ENCODE results near the gene IGFBP5.

IGFBP5 gene

DNA sequence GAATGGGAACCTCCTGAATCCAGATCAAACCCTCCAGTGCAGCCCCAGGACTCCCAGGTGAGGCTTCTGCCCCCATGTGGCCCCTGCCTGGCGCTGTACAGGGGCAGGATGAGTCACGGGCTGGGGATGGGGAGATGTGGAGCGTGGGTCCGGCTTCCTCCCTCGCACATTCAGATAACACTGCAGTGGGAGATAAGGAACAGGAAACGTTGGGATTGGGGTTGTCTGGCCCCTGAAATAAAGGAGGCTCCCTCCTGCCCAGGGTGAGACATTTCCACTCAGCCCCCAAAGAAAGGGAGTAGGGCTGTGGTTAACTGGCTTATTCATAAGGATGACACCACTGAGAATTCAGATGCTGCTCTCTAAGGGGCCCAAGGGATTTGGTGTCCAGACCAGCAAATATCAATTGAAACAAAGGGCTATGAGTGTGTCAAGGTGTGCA is 30.7 kb downstream of the IGFBP5 start:
- no peak for DNase-seq (ENCODE audit: low read depth)

DNA sequence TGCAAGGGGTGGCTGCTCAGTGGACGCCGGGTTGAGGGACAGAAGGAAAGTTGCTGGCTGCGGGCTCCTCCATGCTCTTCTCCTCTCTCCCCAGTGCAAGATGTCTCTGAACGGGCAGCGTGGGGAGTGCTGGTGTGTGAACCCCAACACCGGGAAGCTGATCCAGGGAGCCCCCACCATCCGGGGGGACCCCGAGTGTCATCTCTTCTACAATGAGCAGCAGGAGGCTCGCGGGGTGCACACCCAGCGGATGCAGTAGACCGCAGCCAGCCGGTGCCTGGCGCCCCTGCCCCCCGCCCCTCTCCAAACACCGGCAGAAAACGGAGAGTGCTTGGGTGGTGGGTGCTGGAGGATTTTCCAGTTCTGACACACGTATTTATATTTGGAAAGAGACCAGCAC is 31.5 kb downstream of the IGFBP5 start:
- DNase-seq (ENCODE audit: low read depth): no peak

DNA sequence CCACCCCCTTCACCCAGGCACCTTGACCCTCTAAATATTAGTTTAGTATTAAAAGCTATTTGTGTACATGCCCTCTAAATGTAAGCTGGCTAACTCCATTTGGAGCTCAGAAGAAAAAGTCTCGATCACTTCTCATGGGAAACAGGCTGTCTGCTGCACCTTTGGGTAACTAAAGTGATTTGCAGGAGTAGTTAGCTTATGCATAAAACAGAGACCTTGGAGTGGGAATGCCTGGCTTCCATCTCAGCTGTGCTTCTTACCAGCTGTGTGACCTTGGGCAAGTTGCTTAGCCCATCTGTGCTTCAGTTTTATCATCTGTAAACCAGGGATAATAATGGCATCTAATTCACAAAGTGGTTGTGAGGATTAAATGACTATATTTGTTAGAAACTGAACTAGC is 32.2 kb downstream of the IGFBP5 start:
- DNase-seq (ENCODE audit: low read depth): no peak

DNA sequence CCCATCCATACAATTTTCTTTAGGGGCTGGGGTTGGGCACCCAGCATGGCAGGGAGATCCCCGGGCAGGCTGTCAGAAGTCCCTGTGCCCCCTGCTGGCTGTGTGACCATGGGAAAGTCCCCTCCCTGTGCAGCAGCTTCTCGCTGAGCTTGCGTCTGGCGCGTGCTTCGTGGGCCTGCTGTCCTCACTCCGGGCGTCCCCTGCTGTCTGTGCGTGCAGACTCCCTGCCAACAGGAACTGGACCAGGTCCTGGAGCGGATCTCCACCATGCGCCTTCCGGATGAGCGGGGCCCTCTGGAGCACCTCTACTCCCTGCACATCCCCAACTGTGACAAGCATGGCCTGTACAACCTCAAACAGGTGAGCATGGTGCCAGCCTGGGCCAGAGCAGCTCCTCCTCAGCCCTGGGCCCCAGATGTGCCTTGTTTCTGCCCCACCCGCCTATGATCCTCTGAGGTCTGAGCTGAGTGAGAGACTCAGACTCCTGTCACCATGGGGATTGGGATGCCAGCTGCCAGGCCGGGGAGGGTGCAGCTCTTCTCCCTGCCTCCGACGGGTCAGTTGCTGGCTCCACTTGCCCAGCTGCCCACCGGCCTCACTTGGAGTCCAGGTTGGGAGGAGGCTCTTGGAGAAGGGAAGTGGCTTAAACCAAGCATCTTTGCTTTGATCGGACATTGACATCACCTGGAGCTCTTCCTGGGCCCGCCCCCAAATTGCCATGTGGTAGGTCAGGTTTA is 33.5 kb downstream of the IGFBP5 start:
- no peak for DNase-seq (ENCODE audit: low read depth)

DNA sequence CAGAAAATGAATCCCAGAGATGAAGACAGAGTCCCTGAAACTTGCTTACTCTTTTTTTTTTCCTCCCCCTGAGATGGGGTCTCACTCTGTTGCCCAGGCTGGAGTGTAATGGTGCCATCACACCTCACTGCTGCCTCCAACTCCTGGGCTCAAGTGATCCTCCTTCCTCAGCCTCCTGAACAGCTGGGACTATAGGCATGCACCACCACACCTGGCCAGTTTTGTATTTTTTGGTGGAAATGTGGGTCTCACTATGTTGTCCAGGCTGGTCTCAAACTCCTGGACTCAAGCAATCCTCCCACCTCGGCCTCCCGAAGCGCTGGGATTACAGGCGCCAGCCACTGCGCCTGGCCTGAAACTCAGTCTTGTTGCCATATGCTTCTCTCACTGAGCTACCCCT is 34.3 kb downstream of the IGFBP5 start:
- no peak for DNase-seq (ENCODE audit: low read depth)

DNA sequence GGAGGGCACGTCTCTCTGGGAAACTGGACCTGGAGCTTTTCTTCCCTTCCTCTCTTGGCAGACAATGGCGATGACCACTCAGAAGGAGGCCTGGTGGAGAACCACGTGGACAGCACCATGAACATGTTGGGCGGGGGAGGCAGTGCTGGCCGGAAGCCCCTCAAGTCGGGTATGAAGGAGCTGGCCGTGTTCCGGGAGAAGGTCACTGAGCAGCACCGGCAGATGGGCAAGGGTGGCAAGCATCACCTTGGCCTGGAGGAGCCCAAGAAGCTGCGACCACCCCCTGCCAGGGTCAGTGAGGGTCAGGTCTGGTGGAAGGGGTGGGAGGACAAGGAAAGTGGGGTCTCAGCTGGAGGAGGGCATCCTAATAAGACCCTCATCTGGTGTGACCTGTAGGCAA is 34.9 kb downstream of the IGFBP5 start:
- no peak for DNase-seq (ENCODE audit: low read depth)

DNA sequence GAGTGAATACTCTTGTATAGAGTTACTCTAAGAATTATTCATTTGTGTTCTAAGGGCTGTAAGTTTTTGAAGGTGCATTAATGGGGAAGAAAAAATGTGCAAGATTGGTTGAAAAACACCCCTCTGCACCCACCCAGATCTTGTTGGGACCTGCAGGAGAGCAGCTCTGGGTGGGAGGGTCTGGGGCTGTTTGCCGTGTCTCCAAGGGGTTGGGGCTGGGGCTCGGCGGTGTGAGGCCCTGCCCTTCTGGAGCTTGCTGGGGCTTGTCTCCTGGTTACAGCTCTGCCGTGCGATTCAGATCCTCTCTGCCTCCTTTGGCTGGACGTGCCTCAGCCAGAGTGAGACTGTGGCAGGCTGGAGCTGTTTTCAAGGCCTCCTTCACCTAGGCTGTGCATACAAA is 36.1 kb downstream of the IGFBP5 start:
- DNase-seq (ENCODE audit: low read depth): no peak

DNA sequence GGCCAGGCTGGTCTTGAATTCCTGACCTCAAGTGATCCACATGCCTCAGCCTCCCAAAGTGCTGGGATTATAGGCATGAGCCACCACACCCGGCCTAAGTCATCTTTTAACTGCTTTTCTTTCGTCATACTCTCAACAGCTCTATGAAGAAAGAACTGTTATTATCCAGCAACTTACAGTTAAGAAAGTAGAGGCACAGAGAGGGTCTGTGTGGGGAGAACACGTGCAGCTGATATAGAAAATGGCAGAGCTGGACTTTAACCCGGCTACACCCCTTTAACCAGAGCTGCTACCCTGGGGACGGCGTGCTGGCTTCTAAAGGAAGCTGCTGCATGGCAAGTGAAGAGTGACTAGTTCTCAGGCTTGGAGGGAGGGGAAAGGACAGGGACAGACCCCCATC is 36.6 kb downstream of the IGFBP5 start:
- DNase-seq (ENCODE audit: low read depth): no peak

DNA sequence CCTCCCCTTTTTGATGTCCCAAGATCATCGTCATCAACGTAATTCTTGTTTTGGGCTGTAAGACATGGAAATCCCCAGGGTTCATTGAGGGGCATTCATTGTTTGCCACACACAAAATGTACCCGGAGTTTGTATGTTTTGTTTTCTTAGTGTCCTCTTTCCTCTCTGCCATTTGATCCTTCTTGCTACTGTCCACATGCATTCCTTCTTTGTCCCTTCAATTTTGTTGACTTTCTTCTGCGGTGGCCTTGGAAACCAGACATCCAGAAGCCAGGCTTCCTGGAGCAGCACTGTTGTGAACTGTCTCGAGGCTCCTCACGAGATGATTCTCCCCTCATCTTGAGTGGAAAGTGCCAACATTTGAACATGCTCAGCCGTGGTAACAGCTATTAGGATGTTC is 37.4 kb downstream of the IGFBP5 start:
- DNase-seq (ENCODE audit: low read depth): no peak

DNA sequence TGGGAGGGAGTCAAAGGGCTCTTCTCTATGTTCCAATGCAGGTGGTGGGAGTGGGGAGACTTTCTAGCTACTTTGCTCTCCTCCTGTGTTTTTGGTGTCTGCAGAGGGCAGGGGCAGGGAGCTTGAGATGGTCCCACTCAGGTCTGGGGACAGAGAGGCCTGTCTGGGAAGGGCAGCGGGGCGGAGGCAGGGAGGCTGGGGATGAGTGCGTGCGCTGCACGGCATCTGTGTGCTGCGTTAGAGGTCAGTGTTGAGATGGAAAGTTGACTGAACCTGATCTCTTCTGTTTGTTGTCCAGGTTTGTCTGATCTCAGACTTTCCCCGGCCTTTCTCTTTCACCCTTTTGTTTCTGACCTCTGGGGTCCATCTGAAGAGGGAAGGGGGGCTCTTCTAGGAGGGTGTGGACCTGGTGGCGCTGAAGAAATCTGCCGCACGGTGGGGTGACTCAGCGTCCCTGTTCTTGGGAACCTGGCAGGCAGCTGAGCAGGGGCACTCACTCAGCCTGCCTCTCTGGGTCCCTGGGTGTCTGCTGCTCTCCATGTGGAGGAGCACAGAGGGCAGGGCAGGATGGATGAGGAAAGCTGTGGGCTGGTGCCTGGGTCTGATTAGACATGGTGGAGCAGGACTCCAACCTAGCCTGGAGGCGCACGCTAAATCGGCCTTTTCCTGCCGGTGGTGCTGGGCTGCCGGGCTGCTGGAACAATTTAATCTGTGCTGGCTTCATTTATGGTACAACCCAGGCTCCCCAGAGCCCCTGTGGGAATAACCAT is 38.1 kb downstream of the IGFBP5 start:
- DNase-seq (ENCODE audit: low read depth): no peak

DNA sequence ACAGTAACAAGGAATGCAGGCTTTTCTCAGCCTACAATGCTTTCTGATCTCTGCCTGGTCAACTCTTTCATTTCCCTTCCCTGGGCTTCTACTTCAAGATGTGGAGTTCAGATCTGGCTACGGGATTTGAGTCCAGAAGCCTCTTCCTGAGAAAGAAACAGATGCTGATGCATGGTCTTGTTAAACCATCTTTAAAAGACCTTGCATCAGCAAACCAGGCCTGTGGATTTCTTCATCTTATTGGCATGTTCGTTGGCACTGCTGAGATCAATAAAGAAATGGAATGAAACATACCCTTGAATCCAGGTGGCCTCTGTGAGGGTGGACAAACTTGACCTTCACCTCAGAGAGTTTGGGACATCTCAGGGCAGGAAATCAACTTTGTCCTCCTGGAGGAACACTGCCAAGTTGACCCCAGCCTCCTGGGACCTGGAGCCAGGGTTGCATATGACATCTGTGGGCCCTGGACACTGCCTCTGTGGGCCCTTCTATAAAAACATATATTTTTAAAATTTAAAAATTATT is 40.8 kb downstream of the IGFBP5 start:
- DNase-seq (ENCODE audit: low read depth): no peak

DNA sequence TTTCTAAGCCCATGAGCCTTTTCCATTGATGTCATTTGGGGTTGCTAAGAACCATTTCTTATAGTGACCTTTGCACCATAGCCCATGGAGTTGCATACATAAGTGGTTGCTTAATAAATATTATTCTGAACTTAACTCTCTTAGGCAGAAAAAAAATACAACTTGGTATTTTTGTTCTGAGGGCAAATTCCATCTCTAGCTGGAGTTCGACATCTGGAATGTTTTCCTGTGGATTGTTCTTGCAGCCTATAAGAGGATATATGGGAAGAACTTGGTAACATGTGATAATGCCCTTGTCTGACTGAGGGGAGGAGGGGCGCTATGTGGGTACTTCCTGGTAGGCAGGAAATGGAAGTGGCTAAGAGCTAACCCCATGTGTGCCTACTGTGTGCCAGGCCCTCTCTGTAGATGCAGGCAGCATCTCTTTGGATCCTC is 41.4 kb downstream of the IGFBP5 start:
- DNase-seq (ENCODE audit: low read depth): no peak

DNA sequence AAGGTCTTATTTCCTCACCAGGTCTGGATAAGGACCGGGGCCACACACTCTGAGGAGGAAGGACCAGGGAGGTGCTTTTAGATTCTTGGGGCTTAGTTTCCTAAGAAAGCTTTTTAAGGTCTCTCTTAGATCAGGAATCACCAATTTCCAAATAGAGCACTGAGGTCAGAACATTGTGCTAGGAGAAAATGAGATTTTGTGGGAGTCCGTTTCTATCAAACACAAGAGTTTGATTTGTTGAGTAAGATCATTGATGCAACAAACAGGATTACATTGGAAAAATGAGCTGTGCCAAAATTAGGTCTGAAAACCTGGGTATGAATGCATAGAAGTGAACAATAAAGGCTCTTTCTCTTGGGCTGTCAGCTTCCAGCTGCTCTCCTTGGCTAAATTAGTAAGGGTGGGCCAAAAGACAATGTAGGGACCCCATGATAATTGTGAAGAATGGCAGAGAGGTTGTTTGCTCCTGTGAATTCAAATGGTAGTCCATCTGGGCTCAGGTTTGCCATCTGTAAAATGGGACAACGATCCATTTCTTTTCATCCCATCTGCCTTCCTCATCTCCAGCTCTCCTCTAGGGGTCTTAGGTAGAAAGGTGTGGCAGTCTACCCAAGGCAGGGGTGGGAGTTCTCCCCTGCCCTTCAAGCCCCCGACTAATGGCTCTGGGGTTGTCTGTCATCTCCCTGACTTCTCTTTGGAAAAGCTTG is 42.1 kb downstream of the IGFBP5 start:
- DNase-seq (ENCODE audit: low read depth): no peak

DNA sequence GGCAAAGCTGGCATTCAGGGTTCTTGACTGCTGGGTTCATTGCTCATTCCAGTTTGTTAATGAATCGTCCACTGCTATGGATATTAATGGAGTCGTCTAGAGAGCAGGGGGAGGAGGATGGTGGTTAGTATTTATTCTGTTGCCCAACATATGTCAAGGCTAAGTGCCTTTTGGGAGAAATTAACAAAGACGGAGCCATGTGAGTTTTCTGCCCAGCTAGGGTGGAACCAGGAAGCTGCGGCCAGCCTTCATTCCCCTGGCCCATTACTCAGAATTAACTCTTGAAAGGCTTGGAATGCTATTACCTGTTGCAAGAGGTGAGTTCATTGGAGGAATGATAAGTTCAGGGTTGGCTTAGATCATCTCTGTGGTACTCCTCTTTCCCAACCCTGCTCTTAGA is 42.8 kb downstream of the IGFBP5 start:
- no peak for DNase-seq (ENCODE audit: low read depth)

DNA sequence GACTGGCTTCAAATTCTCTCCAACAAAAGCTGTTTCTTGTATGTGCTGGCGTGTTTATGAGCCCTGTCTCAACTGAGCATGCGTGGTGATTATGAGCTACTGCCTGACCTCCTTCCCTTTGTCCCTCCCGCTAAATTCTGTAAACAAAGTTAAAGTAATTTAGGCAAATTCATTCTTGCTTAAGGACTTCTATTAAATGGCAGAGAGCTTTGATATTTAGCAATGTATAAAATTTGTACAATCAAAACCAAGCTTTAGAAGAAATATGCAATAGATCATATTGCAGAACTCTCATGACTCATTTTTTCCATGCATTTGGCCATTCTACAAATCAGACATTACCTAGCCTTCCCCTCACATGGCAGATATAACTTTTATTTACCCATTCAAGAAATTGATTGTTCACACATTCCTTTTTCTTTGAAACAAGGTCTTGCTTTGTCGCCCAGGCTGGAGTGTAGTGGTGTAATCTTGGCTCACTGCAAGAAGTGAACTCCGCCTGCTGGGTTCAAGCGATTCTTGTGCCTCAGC is 43.9 kb downstream of the IGFBP5 start:
- DNase-seq (ENCODE audit: low read depth): no peak

DNA sequence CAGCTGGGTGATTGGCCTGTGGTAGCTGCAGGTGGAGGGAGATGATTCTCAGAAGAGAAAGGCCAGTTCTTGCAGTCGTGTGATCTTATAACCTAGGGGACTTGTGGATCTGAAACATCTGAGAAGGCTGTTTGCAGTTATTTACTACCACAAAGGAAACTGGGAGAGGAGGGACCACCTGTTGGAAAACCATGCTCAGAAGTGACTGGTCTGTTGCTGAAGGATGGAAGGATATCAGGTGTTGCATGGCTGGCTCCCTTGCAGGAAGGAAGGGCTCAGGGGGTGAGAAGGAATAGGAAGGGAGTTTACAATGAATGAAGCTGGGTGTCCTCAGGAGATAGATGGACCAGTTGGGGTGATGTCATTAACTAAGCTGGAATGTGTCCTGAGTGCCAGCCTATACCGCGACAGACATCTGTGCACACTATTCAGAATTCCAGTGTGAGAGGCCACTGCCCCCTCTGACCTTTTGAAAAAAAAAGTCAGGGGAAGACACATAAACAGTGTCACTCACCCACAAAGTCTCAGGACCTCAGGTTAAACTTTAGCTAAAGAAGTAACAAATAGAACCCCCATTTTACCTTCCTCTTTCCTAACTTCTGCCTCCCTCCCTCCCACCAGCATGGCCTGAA is 44.6 kb downstream of the IGFBP5 start:
- DNase-seq (ENCODE audit: low read depth): no peak

DNA sequence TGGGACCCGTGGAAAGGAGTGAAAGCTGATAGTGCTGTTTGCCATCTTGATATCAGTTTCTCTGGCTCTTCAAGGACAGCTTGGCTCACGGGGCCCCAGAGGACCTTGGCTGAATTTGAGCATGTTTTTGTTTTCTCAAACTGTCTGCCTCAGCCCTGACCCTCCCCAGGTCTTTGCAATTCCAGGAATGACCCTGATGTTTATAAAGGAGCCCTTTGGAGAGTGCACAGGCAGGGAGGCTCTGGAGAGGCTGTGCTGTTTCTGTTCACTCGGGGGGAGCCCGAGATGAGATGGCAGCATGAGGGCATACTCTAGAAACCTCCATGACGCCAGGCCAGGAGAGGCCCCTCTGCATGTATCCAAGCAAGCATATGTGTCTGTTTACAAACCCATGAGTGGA is 45.8 kb downstream of the IGFBP5 start:
- DNase-seq (ENCODE audit: low read depth): no peak

DNA sequence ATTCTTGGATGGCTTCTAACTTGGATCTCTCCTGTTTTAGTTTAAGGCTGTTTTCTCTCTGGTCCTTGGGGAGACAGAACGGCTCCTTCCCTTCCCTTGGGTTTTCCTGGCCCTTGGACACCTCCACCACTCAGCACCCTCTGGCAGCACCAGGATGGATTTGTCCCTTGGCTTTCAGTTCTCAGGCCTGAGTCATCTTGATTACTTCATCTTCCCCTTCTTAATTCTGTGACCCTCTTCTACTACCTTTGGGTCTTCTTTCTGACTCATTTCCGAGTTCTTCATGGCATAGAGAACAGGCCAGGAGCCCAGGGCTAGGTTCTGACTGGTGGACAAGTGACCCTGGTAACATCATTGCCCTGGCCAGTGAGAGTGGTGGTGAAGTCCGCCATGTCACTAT is 47.2 kb downstream of the IGFBP5 start:
- no peak for DNase-seq (ENCODE audit: low read depth)

DNA sequence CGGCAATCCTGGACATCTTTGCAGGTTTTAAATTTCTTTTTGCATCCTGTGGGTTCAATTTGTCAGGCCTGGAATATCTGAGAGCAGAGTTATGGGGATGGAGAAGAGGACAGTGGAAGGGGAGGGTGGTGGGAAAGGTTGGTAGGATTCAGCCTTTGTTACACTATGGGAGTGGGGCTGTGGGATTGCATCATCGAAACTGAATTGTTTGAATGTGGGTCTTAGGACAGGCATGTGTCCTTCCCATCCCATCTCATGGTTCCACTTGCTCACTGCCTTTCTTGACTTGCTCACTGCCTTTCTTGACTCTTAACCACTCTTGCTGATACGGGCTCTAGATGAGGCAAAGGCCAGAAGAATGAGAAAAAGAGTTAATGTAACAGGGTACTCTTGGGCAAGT is 49.2 kb downstream of the IGFBP5 start:
- no peak for DNase-seq (ENCODE audit: low read depth)

DNA sequence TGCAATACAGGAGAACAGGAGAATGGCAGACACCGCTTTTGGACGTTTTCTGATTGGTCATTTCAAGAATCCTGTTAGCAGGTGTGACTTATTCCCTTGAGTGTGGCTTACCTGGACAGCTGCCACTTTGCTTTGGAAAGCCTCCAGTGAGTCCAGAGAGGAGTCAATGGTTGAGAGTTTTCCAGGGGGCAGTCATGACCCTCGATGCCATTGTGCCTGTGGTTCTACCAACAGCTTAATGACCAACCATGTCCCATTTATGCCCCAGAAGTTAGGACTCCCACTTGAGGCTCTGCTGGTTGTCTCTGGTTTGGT is 49.8 kb downstream of the IGFBP5 start:
- DNase-seq (ENCODE audit: low read depth): no peak

DNA sequence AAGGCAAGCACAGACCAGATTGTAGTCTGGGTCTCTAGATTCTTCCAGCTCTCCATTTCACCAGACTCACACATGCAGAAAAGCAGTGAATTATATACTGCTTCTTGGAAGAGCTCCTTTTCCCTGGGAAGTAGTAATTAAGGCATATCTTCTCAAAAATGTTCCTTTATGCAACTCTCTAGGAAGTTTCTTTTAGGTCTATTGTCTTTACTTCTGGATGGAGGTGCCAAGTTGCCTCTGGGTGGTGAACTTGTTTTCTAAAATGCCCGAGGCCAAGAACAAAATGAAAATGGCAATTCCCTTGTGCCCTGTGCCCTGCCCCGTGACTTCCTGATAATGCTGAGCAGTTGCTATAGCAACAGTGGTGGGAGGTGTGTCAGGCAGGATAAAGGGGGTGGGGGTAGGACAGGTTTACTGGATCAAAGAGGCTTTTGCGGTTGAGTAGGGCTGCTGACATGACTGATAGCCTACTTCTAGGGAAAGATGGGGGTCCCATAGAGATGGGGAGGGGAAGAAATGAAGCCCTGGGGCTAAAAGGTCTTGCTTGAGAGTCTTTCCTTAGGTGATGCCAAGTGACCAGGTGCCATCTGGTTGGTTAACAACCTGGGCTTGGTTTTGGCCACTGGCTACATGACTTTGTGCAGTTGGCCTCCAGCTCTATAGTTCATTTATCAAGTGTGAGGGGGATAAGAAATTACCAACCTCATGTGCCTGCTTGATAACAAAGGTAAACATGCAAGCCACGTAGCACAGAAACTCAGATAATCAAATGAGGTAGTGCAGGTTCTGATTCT is 50.3 kb downstream of the IGFBP5 start:
- DNase-seq (ENCODE audit: low read depth): no peak

All from activated gamma-delta T cell treated with anti-CD3 and anti-CD28 coated beads, Interleukin-2, amount 50 U/mL, for 16 hours (primary cell).